ENCODE measurements around the gene TPCN2.
"Not testable (repeated sequence)": the region's sequence is repeated elsewhere in the genome, so short reads cannot be mapped to it uniquely, and the experiment has no call there.

The TPCN2 gene

DNA sequence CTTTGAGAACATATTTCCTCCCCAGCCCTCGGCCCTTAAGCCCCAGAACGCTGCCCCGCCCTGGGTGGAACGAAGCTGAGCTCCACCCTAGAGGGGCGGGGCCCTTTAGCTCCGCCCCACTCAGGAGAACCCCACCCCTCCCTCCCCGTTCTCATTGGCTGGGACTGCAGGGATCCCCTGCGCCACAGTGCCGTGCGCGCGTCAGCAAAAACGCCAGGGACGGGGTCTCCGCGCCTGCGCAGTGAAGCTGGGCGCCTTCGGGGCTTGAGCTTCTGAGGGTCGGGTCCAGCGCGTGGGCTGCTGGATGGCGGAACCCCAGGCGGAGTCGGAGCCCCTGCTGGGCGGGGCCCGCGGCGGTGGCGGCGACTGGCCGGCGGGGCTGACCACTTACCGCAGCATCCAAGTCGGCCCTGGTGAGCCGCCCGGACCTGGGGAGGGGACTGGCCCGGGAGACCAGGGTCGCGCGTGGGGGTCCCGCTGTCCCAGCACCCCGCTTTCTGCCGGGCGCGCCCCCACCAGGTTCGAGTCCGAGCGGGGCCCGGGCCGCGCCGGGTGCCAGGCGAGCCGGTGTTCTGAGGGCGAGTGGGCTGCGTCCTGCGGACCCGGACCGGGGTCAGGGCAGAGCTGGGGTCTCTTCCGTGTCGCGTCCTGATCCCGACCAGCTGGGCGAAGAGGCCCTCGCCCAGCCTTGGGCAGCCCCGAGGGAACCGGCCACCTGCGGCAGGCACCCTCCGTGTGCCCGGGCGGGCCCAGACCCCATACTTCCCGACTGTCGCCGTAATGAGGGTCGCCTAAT, at the start of gene TPCN2:
Gene TPCN2, plus strand, starts transcription at position 239 of the 796 bp plus-strand sequence. Its CDS starts 66 bp downstream, at position 305.
- DNase-seq (ENCODE audit: low spot score), result peak; percentile 96

DNA sequence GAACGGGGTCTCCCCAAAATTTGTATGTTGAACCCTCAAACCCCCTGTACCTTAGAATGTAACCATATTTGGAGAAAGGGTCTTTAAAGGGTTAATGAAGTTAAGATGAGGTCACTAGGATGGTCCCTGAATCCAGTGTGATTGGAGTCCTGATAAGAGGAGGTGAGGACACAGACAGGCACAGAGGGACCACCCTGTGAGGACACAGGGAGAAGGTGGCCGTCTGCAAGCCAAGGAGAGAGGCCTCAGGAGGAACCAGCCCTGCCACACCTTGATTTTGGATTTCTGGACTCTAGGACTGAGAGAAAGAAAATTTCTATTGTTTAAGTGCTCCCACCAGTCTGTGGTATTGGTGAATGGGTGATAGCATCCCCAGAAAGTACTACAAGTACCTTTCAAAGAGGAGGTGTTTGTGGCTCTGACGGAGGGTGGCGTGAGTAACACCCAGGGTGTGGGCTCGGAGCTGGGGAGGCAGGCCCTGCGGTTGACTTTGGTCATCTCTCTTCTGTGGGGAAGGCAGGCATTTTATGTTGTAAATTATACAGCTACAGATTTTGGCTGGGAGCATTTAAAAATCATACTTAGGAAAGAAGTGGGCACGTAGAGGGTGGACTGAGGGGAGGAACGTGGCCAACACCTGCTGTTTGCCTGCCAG, 49.5 kb upstream of the TPCN2 start:
- DNase-seq (ENCODE audit: low spot score), result no peak

DNA sequence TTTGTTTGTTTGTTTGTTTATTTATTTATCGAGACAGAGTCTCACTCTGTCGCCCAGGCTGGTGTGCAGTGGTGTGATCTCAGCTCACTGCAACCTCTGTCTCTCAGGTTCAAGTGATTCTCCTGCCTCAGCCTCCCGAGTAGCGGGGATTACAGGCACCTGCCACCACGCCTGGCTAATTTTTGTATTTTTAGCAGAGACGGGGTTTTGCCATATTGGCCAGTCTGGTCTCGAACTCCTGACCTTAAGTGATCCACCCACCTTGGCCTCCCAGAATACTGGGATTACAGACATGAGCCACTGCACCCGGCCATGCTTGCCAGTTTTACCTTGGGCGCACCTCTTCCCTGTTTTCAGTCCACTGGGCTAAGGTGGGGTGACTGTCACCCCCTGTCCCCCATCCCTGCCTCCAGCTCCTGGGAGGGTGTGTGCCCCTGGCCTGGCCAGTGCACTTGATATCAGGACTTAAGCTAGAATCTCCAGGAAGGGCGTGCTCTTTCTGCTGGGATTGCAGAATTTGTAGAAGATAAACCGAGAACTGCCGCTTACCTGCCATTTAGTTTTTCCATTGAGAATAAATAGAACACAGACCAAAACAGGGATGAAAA, 48.9 kb upstream of the TPCN2 start:
- not testable (repeated sequence) for DNase-seq (ENCODE audit: low spot score)

DNA sequence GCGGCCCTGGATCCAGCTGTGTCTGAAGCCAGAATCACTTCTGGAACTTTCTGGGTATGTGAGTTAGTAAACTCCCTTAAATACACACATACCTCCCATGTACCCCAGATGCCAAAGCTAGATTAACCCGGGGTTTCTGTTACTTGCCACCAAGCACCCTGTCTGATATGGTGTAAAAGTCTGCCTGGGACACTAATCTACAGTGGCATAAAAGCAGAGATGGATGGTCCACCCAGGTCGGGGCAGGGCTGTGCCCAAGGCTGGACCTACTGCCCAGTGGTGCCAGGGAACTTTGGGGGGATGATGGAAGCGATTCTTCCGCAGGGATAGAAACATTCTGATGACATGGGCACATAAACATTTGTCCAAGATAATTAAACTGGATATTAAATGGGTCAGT, 48.3 kb upstream of the TPCN2 start:
- DNase-seq (ENCODE audit: low spot score), result no peak

DNA sequence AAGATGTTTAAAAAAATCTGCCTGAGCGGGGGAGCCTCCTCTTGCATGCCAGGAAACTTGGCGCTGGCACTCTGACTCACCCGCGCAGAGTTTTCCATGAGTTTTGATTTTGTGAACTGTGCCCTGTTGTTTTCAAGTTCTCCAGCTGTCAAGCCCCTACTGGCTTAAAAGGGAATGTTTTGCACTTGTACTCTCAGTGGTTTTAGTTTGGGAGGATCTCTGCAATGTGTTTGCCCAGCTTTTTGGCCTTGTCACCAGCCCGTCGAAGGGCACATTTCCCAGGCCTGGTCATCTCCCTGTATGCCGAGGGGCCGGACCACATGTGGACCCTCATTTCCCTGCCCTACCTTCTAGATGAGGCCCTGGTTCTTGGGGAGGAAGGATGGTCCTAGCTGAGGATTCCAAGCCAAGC, 47.9 kb upstream of the TPCN2 start:
- peak; percentile 11 for DNase-seq (ENCODE audit: low spot score)

DNA sequence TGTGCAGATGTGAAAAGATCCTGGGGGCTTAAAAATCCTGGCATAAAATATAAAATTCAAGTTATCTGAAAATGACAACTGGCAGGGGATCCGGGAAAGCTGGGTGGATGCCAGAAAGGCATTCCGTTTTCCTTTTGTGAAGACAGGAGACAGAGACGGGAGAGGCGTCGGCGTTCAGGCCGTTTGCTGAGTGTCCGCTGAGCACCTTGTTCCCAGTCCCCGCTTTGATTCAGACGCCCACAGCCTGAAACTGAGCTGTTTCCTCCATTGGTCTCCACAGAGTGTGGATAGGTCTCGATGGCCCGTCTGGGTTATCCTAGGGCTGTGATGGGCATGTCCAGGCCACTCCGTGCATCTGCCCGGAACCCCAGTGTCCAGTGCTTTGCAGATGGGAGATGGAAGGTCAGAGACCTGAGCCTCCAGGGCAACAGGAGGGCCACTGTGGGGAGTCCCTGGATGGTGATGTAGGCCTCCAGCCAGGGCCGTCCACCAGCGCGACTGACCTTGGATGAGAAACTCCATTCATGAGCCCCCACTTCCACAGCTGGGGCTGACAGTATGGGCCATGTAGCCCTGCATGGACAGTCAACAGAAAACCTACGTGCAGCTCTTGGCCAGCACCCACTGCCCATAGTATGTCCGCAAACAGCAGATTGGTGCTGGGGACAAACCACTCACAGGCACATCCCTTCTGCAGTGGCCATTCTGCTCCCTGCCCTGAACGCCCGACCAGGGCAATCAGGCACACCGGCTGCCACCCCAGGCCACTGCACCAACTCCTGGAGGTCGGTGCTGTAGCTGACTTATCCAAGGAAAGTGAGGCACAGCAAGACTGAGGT, 47.3 kb upstream of the TPCN2 start:
- no peak for DNase-seq (ENCODE audit: low spot score)

DNA sequence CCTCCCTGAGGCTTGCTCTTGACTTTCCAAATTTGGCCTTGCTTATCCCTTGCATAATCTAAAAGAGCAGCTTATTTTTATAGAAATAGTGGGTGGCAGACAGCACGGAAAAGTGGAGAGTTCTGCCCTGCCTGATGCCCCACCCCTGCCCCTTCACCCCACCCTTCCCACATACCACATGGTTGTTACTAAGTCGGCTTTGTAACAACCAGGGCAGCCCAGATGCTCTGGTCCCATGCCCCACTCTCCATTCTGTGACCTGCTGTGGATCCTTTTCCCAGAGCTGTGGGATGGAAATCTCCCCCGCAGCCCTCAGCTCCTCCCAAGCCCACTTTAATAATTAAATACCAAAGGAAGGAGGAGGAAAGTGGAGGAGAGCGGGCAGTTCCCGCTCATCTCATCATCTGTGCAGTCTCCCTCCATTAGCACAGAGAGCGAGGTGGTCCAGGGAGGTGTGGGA, 46.6 kb upstream of the TPCN2 start:
- DNase-seq (ENCODE audit: low spot score), result no peak

DNA sequence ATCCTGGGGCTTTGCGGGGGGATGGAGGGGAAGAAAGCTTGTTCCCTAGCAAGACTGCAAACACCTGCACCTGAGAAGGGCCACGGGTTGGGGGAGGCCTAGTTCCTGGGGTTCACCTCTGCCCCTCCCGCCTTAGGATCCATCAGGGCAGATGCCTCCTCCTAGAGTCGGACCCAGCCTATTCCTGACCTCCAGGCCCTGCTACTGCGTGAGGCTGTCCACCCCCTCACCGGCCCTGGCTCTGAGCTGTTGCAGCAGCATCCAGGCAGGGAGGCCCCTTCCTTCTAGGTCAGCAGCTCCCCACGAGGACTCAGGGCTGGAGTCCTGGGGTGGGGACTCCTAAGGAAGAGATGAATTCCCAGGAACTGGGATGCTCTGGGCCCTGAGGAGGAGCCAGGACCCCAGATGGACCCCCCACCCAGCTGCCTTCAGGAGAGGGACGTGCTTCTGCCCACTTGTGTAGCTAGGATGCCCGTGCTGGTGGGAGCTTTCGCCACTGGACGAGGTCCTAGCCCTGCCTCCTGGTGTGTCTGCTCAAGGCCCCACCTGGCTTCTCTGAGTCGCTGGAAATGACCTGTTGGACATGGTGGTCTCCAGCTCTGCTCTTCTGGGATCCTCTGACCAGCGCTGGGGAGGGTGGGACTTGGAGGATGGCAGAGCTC, 46.0 kb upstream of the TPCN2 start:
- no peak for DNase-seq (ENCODE audit: low spot score)

DNA sequence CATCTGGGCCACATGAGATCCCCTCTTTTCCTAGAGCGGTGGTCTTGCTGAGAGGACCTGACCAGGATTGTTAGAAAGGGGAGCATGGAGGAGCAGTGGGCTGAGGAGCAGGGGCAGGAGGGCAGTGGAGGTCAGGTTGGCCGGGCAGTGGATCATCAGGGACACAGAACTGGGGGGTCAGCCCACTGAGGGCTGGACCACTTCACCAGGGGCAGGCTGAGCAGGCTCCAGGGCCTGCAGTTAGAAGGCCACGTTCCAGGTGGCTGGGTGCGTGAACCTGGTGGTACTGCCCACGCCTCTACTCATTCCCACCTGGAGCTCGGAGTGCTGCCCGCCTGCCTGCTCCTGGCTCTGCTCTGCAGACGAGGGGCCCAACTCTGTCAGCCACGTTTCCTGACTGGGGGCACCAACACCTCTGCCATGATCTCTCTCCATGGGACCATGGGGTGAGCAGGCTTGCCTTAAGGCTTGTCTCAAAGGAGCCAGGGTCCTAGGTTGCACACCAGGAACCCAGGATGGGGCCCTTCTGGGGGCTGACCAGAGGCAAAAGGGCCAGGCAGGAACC, 45.3 kb upstream of the TPCN2 start:
- DNase-seq (ENCODE audit: low spot score), result no peak

DNA sequence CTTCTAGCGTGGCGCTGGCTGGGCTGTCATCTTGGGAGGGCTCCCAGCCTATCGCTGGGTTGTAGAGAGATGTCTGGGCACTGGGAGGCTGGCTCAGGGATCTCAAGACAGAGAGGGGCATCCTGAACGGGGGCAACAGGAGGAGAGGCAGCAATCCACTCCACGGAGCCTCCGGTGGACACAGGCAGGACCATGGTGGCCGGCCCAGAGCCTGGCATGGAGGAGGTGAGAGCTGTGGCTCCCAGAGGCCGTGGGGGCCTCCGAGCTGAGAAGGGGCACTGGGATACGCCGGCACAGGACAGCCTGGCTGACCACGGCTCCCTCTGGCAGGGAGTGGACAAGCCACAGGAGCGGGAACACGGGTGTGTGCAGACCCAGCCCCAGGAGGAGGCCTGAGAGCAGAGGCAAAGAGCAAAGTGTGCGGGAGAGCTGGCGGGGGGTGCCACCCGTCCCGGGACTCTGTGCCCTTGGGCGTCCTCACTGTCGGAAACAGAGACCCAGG, 44.8 kb upstream of the TPCN2 start:
- DNase-seq (ENCODE audit: low spot score), result no peak

DNA sequence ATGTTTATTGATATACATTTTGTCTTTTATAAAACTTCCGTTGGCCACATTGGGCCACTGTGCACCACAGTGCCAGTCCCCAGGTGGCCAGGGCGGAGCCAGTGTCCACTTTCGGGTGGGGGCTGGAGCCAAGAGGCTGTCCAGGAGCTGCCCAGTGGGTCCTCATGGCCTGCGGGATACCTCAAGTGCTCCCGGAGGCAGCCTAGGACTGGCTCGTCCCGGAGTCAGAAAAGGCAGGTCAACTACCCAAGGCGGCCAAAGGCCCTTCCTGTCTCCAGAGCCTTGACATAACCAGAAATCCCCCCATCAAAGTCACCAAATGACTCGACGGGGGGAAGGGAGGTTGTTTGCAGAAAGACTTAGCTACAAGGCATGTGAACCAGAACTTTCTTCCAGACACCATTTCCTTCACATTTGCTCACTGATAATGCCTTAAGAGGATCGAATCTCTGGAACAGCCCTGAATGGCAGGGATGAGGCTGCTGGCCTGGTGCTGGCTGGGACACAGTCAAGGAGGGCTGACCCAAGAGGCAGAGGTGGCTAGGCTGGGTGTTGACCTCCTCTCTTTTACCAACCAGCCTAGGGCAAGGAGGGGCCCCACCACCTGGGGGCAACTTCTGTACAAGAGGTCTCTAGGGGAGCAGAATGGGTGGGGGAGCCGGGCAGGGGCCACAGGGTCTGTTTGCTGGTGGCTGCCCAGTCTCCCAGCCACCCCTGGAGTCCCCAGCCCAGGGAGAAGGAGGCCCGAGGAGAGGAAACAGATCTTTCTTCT, 44.1 kb upstream of the TPCN2 start:
- DNase-seq (ENCODE audit: low spot score), result no peak

DNA sequence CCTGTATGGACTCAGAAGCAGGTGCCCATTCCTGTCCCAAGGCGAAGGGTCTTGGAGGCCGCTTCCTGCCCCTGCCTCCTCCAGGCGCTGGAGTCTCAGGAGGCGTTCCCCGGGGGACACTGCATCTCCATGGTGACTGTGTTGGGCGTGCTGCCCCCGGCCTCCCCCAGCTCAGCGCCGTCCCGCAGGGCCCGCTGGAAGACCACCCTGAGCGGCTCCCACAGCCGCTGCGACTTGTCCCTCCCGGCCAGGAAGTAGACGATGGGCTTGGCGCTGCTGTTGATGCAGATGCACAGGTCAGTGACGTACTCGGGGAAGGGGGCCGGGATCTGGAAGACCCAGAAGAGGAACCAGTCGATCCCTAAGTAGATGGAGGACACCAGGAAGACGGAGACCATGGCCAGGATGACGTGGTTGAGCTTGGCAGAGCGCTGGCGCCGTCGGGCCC, 43.5 kb upstream of the TPCN2 start:
- DNase-seq (ENCODE audit: low spot score), result no peak

DNA sequence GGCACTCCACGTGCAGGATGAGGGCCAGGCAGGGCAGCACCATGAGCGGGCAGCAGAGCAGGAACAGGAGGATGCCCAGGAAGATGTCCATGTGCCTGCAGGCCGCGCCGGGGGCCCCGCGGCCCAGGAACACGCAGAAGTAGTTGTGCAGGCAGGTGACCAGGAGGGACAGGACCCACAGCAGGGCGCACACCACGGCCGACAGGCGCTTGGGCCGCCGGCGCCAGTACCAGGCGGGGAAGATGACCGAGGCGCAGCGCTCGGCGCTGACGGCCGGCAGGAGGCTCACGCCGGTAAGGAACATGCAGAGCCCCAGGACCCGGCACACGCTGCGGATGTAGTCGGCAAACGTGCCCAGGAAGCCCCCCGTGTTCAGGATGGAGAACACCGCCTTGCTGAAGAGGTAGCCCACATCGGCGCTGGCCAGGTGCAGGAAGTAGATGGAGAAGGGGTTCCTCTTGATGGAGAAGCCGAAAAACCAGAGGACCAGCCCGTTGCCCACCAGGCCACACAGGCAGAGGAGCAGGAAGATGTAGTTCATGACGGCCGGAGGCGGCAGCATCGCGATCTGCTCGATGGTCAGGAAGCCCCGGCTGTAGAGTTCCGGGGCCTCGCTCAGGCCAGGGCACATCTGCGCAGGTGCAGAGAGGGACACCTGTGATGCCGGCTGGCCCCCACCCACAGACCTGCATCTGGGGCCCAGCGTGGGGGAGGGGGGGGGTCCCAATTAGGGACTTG, 42.9 kb upstream of the TPCN2 start:
- no peak for DNase-seq (ENCODE audit: low spot score)

DNA sequence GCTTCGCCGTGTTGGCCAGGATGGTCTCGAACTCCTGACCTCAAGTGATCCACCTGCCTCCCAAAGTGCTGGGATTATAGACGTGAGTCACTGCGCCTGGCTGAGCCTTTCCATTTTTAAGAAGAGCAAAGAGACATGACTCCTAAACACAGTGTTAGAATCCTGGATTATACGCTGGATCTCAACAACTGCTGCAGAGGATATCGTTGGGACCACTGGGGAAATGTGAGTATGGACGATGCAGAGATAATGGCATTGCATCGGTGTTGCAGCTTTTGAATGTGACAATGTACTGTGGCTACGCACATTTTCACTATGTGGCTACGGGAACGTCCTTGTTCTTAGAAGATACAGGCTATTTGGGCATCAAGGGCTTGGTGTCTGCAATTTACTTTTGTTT, 41.9 kb upstream of the TPCN2 start:
- DNase-seq (ENCODE audit: low spot score), result no peak

DNA sequence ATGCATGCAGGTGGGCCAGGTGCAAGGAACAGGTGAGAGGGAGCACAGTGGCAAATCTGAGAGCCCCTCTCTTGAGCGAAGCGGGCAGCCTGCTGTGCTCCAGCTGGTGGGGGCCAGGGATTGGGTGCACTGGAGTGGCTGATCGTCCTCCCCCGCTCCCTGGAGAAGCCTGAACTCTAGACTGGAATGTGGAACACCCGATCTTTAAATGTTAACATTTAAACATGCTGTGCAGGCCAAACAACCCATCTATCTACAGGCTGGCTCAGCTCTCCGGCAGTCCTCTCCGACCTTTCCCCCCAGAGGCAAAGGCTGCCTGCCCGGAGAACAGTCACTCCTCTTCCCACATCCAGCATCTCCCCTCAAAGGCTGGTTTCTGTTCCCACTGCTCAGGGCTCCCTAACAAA, 40.8 kb upstream of the TPCN2 start:
- DNase-seq (ENCODE audit: low spot score), result no peak

DNA sequence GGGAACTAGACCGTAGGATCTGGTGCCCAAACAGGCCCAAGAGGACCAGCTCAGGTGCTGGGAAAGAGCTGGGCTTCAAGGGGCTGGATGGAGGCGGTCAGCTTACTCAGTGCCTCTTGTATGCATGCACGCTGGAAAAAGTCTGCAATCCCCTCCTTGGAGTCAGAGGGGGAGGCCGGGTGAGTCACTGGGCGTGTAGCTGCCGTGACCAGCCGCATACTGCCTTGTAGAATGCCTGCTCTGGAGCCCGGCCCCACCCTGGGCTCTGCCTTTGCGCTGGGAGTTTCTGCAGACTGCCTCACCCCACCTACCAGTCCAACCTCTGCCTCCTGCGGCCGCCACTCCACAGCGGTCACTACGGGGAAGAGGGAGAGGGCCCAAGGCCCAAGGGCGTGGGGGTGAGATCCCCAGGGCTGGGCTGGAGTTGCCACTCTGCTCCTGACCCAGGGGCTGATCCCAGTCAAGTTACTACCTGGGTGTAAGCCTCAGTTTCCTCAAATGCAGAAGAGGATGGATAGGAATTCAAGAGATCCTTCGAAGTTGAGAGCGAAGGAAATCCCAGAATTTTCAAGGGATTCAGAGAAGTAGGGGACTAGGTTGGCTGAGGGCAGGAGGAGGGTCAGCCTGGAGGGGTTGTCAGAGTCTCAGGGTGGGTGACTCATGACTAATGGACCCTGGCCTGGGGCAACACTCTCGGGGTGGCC, 39.8 kb upstream of the TPCN2 start:
- no peak for DNase-seq (ENCODE audit: low spot score)

DNA sequence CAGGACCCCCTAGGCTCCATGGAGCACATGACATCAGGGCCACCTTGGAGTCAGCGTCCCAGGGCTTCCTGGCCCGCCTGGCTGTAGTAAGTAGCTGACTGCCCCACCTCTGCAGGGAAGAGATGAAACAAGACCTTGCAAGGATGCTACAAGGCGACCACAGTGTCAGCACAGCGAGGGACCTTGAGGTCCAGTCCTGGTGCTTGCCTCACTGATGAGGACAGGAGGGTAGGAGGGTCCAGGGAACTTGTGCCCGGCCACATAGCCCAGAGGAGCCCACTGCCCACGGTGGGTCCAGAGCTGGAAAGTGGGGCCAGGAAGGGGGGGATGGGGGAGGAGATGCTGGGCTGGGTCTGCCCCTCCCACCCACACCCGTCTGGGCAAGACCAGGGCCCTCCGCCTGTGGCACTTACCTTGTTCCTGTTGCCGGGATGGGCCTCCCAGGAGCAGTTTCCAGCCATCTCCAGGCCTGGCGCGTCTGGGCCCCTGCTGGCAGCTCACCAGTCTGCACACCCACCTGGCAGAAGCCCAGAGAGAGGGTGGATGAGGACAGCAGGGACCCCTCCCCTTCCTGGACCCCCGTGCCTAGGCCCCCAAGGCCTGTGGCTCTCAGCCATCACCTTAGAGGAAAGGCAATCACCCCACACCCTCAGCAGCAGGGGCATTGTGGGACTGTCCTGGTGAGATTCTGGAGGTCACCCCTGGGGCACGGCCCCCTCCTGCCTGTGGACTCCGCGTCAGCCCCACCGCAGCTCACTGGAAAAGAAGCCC, 39.1 kb upstream of the TPCN2 start:
- DNase-seq (ENCODE audit: low spot score), result no peak

DNA sequence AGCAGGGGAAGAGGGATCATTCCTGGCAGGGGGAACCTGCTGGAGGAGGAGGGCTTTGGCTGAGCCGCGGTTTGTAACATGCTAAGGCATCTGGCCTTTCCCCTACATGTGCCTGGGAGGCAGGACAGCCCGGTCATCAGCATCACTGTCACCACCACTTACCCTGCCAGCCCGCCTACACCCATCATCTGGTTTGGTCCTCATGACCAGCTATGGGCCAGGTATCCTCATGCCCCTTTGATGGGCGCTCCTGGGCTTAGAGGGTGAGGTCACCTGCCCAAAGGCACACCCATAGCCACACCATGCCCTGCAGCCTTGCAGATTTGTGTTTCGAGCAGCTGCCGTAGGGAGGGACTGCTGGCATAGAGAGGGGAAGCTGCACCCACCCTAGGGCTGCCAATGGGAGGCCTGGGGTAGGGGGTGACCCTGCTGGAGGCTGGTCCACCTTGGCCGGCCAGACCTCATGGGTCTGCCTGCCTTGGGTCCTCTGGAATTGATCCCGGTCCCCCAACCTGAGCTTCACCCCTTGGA, 38.3 kb upstream of the TPCN2 start:
- no peak for DNase-seq (ENCODE audit: low spot score)
